Activated CD4-positive, alpha-beta memory T cell treated with anti-CD3 and anti-CD28 coated beads for 36 hours (primary cell): ENCODE results near the gene IRF7. TPM values are rescaled to one million over a fixed set of nuclear protein-coding genes. Genes with fewer than 3 reads are reported as not detected.

Source experiments
- CTCF ChIA-PET: fragments of 350-600 bp; sonication (Branson Sonifier 250); formaldehyde crosslinking; loops from one replicate; lab custom pipeline; 2021; ENCODE audit warnings: antibody characterized with exemption, inconsistent platforms; lab: Charles Lee
- POLR2A ChIA-PET: fragments of 350-600 bp; sonication (Branson Sonifier 250); formaldehyde crosslinking; loops from one replicate; lab custom pipeline; 2021; ENCODE audit warnings: antibody characterized with exemption; lab: Charles Lee
- DNase-seq: peaks from one replicate; pipeline ENCODE4 v3.0.0-alpha.2; 2020
- H3K27ac Mint-ChIP-seq: one replicate; pipeline ENCODE4 v1.8.0; 2021; ENCODE audit warnings: mixed read lengths
- H3K27me3 Mint-ChIP-seq: one replicate; pipeline ENCODE4 v1.8.0; 2021; ENCODE audit warnings: mixed read lengths
- H3K36me3 Mint-ChIP-seq: one replicate; pipeline ENCODE4 v1.8.0; 2021; ENCODE audit warnings: mixed read lengths
- H3K4me1 Mint-ChIP-seq: one replicate; pipeline ENCODE4 v1.8.0; 2021; ENCODE audit warnings: low read depth, mixed read lengths
- H3K4me3 Mint-ChIP-seq: one replicate; pipeline ENCODE4 v1.8.0; 2021; ENCODE audit warnings: mild to moderate bottlenecking, mixed read lengths
- H3K9me3 Mint-ChIP-seq: one replicate; pipeline ENCODE4 v1.8.0; 2021; ENCODE audit warnings: mixed read lengths
- intact Hi-C: fragments of 100-400 bp; cut with micrococcal nuclease; formaldehyde crosslinking; loops from one replicate; pipeline ENCODE4 v1.15.1; 2023
- total RNA-seq, 2 experiments: library from RNA; stranded (reverse); gene quantifications; one replicate each; pipeline ENCODE4 v1.2.3, GENCODE V29; 2021

Gene IRF7
- total RNA-seq, 2 experiments from 2014 or later = 79.9 to 80.7 TPM

- H3K36me3 Mint-ChIP-seq = peaks cover 46% of the 10 kb centered on the region
- POLR2A ChIA-PET = no interaction called here
- H3K9me3 Mint-ChIP-seq = no peaks in the 10 kb centered on the region
- CTCF ChIA-PET = no interaction called here
- no peak overlapping the region for H3K4me3 Mint-ChIP-seq
- intact Hi-C loops = no loop called here
- H3K27me3 Mint-ChIP-seq = no peaks in the 10 kb centered on the region
- no peak overlapping the region for H3K27ac Mint-ChIP-seq
- DNase-seq = no peak
- peaks cover 10% of the 10 kb centered on the region for H3K4me1 Mint-ChIP-seq
These were observed 22.4 kb downstream of the IRF7 start for GRCh38 chr11:593347-593746.

DNA sequence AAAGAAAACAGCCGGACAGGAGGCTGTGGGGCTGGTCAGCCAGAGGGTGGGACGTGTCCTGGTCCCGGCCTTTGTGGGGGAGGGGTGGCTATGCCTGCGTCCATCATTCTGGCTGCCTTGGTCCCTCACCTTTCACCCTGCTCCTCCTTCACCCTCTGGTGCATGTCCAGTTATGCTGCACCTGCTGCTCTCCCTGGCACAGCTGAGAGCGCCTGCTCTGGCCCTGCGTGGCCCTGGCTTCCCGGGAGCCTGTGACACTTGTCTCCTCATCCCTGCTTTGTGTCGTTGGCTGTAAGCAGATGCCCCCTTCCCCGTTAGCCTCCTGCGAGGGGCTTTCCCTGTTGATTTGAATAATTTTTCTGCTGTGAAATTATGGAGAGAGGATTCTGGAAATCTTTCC is 22.8 kb downstream of the IRF7 start:
- no peaks in the 10 kb centered on the region for H3K27me3 Mint-ChIP-seq
- no peaks in the 10 kb centered on the region for H3K9me3 Mint-ChIP-seq
- peaks cover 15% of the 10 kb centered on the region for H3K4me1 Mint-ChIP-seq
- intact Hi-C loops = no loop called here
- peaks cover 47% of the 10 kb centered on the region for H3K36me3 Mint-ChIP-seq
- H3K27ac Mint-ChIP-seq = no peak overlapping the region
- ChIA-PET CTCF (no interaction called here), POLR2A (no interaction called here)
- DNase-seq = no peak
- H3K4me3 Mint-ChIP-seq = no peak overlapping the region

- ChIA-PET POLR2A (no interaction called here), CTCF (no interaction called here)
- H3K36me3 Mint-ChIP-seq = peaks cover 48% of the 10 kb centered on the region
- no peak overlapping the region for H3K27ac Mint-ChIP-seq
- no peaks in the 10 kb centered on the region for H3K9me3 Mint-ChIP-seq
- H3K4me3 Mint-ChIP-seq = no peak overlapping the region
- H3K27me3 Mint-ChIP-seq = no peaks in the 10 kb centered on the region
- intact Hi-C loops = no loop called here
- peaks cover 19% of the 10 kb centered on the region for H3K4me1 Mint-ChIP-seq
- no peak for DNase-seq
These were observed 23.2 kb downstream of the IRF7 start for GRCh38 chr11:592501-592900.

DNA sequence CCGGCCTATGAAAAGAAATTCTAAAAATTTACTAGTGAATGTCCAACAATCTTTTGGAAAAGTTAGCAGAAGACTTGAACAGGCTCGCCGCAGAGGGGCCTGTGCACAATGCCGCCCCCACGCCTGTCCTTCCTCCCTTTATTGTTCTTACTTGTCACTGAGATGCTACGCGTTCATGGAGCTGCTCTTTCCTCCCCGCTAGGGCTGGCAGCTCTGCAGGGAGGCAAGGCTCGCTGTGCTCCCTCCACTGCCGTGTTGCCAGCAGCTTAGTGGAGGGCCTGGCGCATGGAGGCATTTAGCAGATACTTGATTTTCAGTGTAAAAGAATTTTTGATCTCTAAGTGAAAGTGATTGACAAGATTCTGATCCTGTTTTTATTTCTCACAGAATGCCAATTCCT is 24.8 kb downstream of the IRF7 start:
- ChIA-PET CTCF (no interaction called here), POLR2A (no interaction called here)
- Mint-ChIP-seq H3K27ac (no peak overlapping the region), H3K4me3 (no peak overlapping the region), H3K4me1 (peaks cover 20% of the 10 kb centered on the region), H3K27me3 (no peaks in the 10 kb centered on the region), H3K9me3 (no peaks in the 10 kb centered on the region), H3K36me3 (peaks cover 45% of the 10 kb centered on the region)
- intact Hi-C loops = no loop called here
- DNase-seq = no peak

GRCh38 chr11:589798-590197 is 26.0 kb downstream of the IRF7 start:
- H3K4me3 Mint-ChIP-seq = no peak overlapping the region
- peaks cover 18% of the 10 kb centered on the region for H3K4me1 Mint-ChIP-seq
- intact Hi-C loops = no loop called here
- H3K9me3 Mint-ChIP-seq = no peaks in the 10 kb centered on the region
- no peak for DNase-seq
- no peaks in the 10 kb centered on the region for H3K27me3 Mint-ChIP-seq
- ChIA-PET CTCF (no interaction called here), POLR2A (no interaction called here)
- peaks cover 44% of the 10 kb centered on the region for H3K36me3 Mint-ChIP-seq
- H3K27ac Mint-ChIP-seq = no peak overlapping the region

GRCh38 chr11:587978-588380 is 27.8 kb downstream of the IRF7 start:
- peak; percentile 84 for DNase-seq
- H3K27me3 Mint-ChIP-seq = no peaks in the 10 kb centered on the region
- peak overlapping the region; percentile 58 for H3K4me3 Mint-ChIP-seq
- ChIA-PET CTCF (interaction anchor here (0.6 to 1.2 kb wide), 4 partner anchors 31 to 107 kb away, joined by 3 to 6 read pairs (median 4); partner anchors contain the start of genes DEAF1 and TMEM80), POLR2A (interaction anchor here (0.8 to 2.0 kb wide), 4 partner anchors 12 to 138 kb away, joined by 3 to 6 read pairs (median 3); partner anchors contain the start of gene HRAS)
- intact Hi-C loops = no loop called here
- H3K4me1 Mint-ChIP-seq = peaks cover 18% of the 10 kb centered on the region
- H3K27ac Mint-ChIP-seq = peak overlapping the region; percentile 97
- no peaks in the 10 kb centered on the region for H3K9me3 Mint-ChIP-seq
- H3K36me3 Mint-ChIP-seq = peaks cover 35% of the 10 kb centered on the region

DNA sequence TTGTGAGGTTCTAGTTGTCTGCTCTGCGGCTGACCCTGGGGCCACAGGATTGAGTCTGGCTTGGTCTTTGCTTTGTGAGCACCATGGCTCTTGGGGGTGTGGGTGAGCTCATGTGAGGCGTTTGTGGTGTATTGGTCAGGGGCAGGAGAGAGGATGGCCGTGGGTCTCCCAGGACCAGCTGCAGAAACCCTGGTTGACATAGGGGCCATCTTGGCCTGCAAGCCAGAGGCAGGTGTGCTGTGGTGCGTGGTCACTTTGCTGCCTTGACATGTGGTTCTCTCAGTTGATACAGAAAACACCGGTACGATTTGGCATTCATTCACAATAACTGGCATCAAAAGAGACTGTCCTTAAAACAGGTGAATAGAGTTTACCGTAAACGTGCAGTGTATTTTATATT is 28.2 kb downstream of the IRF7 start:
- CTCF ChIA-PET = interaction anchor here (0.9 to 1.2 kb wide), 3 partner anchors 30 to 108 kb away, joined by 4 to 6 read pairs (median 5); partner anchors contain the start of genes DEAF1 and TMEM80
- peaks cover 18% of the 10 kb centered on the region for H3K4me1 Mint-ChIP-seq
- POLR2A ChIA-PET = interaction anchor here (0.8 to 2.0 kb wide), 4 partner anchors 12 to 138 kb away, joined by 3 to 6 read pairs (median 3); partner anchors contain the start of gene HRAS
- no peaks in the 10 kb centered on the region for H3K9me3 Mint-ChIP-seq
- peaks cover 34% of the 10 kb centered on the region for H3K36me3 Mint-ChIP-seq
- intact Hi-C loops = no loop called here
- H3K27ac Mint-ChIP-seq = peak overlapping the region; percentile 97
- no peaks in the 10 kb centered on the region for H3K27me3 Mint-ChIP-seq
- peak overlapping the region; percentile 58 for H3K4me3 Mint-ChIP-seq
- DNase-seq = no peak

DNA sequence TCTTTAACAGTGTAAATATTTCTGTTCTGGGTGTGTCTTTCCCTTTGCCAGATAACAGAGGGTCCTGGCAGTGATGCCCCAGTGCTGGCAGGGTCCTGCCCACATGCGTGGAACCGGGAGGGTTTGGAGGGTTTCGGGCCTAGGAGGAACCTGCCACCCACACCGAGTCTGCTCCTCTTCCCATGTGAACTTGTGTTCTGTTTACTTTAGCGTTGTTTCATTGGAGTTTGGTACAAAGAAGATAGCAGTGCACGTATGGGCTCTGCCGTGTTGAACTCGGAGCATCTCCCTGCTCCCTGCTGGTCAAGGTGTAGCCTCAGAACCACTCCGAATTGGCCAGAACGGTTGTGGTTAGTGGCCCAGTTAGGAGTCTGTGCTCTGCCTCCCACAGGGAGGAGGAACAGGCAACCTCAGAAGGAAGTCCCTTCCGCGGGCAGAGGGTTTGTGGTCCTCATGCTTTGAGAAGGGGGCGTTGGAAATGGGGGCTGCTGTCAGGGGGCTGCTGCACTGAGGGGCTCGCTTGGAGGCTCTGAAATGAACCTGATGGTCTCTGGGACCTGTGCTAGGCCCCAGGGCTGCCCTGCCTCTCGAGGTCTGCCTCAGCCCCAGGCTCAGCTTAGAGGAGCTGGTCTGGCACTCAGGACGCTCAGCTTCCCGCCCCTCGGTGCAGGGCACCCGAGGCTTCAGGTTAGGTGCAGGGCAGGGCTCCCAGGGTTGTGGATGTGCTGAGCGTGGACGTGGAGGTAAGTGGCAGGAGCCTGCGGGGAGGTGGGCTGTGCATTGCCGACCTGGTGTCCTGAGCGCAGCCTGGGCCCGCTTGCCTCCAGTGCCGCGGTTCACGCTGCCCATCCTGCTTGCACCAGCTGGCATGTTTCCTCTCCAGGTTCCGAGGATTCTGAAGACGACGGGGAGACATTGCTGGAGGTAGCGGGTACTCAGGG is 29.1 kb downstream of the IRF7 start:
- intact Hi-C loops = no loop called here
- H3K4me1 Mint-ChIP-seq = peaks cover 18% of the 10 kb centered on the region
- H3K27ac Mint-ChIP-seq = peak overlapping the region; percentile 97
- peaks cover 33% of the 10 kb centered on the region for H3K36me3 Mint-ChIP-seq
- ChIA-PET POLR2A (interaction anchor here (1.5 to 2.0 kb wide), 2 partner anchors 11 to 18 kb away, joined by 3 to 6 read pairs; no protein-coding TSS in a partner anchor), CTCF (no interaction called here)
- H3K27me3 Mint-ChIP-seq = no peaks in the 10 kb centered on the region
- H3K9me3 Mint-ChIP-seq = no peaks in the 10 kb centered on the region
- H3K4me3 Mint-ChIP-seq = no peak overlapping the region
- no peak for DNase-seq

DNA sequence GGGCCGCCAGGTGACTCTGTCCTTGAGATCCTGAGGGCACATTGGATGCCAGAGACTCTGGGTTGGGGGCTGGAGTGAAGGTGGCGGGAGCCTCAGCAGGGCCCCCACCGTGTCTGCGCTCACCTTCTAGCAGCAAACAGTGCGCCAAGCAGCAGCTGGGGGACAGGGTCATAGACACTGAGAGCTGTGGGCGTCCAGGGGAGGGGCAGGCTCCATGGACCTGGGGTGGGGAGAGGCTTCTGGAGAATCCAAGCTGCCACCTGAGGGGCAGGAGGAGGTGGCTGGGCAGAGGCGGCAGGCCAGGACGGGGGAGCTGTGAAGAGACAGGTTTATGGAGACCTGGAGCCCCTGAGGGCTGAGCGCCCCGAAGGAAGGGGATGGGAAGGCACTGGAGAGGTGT is 31.5 kb downstream of the IRF7 start:
- DNase-seq = no peak
- POLR2A ChIA-PET = no interaction called here
- Mint-ChIP-seq H3K4me3 (no peak overlapping the region), H3K9me3 (no peaks in the 10 kb centered on the region), H3K27ac (no peak overlapping the region), H3K27me3 (no peaks in the 10 kb centered on the region), H3K4me1 (peaks cover 31% of the 10 kb centered on the region), H3K36me3 (peaks cover 26% of the 10 kb centered on the region)
- intact Hi-C loops = no loop called here
- CTCF ChIA-PET = no interaction called here

DNA sequence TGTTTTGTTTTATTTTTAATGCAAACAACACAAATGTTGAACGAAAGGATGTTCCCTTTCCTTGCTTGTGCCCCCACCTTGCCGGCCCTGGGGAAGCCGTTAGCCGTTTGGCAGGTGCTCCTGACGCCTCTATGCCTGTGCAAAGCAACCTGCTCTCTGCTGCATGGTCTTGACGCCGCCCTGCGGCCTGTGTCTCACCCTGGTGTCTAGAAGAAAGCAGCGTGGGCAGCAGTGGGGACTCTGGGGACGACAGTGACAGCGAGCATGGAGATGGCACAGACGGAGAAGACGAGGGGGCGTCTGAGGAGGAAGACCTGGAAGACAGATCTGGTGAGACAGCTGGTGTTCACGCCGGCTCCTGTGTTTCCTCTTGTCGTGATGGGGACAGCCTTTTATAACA is 34.0 kb downstream of the IRF7 start:
- H3K4me3 Mint-ChIP-seq = no peak overlapping the region
- CTCF ChIA-PET = no interaction called here
- peaks cover 37% of the 10 kb centered on the region for H3K4me1 Mint-ChIP-seq
- no peaks in the 10 kb centered on the region for H3K9me3 Mint-ChIP-seq
- H3K27me3 Mint-ChIP-seq = no peaks in the 10 kb centered on the region
- H3K27ac Mint-ChIP-seq = no peak overlapping the region
- peaks cover 19% of the 10 kb centered on the region for H3K36me3 Mint-ChIP-seq
- POLR2A ChIA-PET = no interaction called here
- intact Hi-C loops = no loop called here
- DNase-seq = no peak

GRCh38 chr11:581342-581741 is 34.4 kb downstream of the IRF7 start:
- ChIA-PET POLR2A (no interaction called here), CTCF (interaction anchor here (1.5 kb wide), 1 partner anchor 62 kb away, joined by 3 read pairs; no protein-coding TSS in a partner anchor)
- intact Hi-C loops = no loop called here
- Mint-ChIP-seq H3K36me3 (peaks cover 17% of the 10 kb centered on the region), H3K4me1 (peaks cover 34% of the 10 kb centered on the region), H3K27me3 (no peaks in the 10 kb centered on the region), H3K27ac (no peak overlapping the region), H3K9me3 (no peaks in the 10 kb centered on the region), H3K4me3 (no peak overlapping the region)
- DNase-seq = no peak

- DNase-seq = no peak
- ChIA-PET CTCF (interaction anchor here (1.2 to 1.5 kb wide), 2 partner anchors 26 to 61 kb away, joined by 3 read pairs; no protein-coding TSS in a partner anchor), POLR2A (interaction anchor here (0.6 kb wide), 1 partner anchor 69 kb away, joined by 7 read pairs; no protein-coding TSS in a partner anchor)
- Mint-ChIP-seq H3K9me3 (no peaks in the 10 kb centered on the region), H3K4me3 (no peak overlapping the region), H3K36me3 (peaks cover 16% of the 10 kb centered on the region), H3K4me1 (peaks cover 36% of the 10 kb centered on the region), H3K27me3 (peaks cover 2% of the 10 kb centered on the region), H3K27ac (no peak overlapping the region)
- intact Hi-C loops = loop anchor here (5.0 kb wide), 1 partner anchor 37 kb away; the partner anchor contains the start of gene IRF7
These were observed 35.7 kb downstream of the IRF7 start for GRCh38 chr11:579830-580601.
